ENCODE measurements around the gene SLC8A1.

DNA sequence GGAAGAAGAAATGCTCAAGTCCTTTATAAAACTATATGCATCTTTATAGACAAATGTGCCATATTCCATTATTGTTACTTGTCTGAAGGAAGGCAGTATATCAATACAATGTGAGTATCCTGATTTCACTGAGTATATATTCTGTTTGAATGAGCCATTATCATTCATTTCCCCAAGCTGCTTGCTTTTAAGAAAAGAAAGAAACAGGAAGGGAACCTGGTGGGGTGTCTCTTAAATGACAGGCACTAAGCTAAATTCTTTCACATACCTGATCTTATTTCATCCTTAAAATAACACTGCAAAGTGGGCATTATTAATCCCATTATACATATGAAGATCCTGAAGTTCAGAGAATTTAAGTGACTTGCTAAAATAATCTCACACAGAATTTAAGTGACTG lies 307.9 kb downstream of the SLC8A1 start:
- TF ChIP-seq EP300 (IDR thresholded peaks at IDR 0.05) = no peak
- TF ChIP-seq, protein P1, sequence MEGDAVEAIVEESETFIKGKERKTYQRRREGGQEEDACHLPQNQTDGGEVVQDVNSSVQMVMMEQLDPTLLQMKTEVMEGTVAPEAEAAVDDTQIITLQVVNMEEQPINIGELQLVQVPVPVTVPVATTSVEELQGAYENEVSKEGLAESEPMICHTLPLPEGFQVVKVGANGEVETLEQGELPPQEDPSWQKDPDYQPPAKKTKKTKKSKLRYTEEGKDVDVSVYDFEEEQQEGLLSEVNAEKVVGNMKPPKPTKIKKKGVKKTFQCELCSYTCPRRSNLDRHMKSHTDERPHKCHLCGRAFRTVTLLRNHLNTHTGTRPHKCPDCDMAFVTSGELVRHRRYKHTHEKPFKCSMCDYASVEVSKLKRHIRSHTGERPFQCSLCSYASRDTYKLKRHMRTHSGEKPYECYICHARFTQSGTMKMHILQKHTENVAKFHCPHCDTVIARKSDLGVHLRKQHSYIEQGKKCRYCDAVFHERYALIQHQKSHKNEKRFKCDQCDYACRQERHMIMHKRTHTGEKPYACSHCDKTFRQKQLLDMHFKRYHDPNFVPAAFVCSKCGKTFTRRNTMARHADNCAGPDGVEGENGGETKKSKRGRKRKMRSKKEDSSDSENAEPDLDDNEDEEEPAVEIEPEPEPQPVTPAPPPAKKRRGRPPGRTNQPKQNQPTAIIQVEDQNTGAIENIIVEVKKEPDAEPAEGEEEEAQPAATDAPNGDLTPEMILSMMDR (IDR thresholded peaks at IDR 0.05) = no peak

Measured in upper lobe of left lung (tissue), 4 donors.